Measurements from ENCODE around the gene SP8. TPM values are rescaled to one million over a fixed set of nuclear protein-coding genes. Genes with fewer than 3 reads are reported as not detected.

The SP8 gene
- total and polyA plus RNA-seq, 9 donors = 0.18 TPM; not detected in 8

DNA sequence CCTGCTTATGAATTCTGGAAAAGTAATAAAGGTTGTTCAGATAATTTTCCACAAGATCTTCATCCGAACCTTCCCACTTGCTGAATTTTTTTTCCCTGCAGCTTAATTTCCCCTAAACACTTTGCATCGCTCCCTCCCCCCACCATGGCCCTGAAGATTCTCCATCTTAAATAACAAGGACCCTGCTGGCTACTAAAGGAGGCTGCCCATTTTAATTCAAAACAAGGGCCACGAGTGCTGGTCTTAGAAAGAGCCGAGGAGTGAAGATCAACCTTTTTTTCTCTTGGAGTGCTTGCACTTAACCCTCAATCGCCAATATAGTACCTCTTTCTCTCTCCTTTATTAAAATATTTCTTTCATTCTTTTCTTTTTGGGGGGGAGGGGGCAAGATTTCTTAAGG lies 9.2 kb upstream of the SP8 start:
- intact Hi-C loops (cut with DNase I) = no loop called here
- H3K27me3 ChIP-seq = no peaks in the 10 kb centered on the region
- H3K36me3 ChIP-seq = no peaks in the 10 kb centered on the region
- peaks cover 4% of the 10 kb centered on the region for H3K4me1 ChIP-seq (ENCODE audit: insufficient read depth)
- H3K9me3 ChIP-seq = peaks cover 0 to 4% of the 10 kb centered on the region in 2 donors
- H3K4me3 ChIP-seq = no peak overlapping the region
- 9 to 12% (median 11%) methylated on average over 5 of the region's 5 CpGs for WGBS, 3 donors
- no peak for DNase-seq
- TF ChIP-seq, protein P1, sequence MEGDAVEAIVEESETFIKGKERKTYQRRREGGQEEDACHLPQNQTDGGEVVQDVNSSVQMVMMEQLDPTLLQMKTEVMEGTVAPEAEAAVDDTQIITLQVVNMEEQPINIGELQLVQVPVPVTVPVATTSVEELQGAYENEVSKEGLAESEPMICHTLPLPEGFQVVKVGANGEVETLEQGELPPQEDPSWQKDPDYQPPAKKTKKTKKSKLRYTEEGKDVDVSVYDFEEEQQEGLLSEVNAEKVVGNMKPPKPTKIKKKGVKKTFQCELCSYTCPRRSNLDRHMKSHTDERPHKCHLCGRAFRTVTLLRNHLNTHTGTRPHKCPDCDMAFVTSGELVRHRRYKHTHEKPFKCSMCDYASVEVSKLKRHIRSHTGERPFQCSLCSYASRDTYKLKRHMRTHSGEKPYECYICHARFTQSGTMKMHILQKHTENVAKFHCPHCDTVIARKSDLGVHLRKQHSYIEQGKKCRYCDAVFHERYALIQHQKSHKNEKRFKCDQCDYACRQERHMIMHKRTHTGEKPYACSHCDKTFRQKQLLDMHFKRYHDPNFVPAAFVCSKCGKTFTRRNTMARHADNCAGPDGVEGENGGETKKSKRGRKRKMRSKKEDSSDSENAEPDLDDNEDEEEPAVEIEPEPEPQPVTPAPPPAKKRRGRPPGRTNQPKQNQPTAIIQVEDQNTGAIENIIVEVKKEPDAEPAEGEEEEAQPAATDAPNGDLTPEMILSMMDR (IDR thresholded peaks at IDR 0.05) = no peak
- TF ChIP-seq POLR2A (IDR thresholded peaks at IDR 0.05) (no peak), EP300 (IDR thresholded peaks at IDR 0.05) (no peak)
- H3K27ac ChIP-seq = no peak overlapping the region

DNA sequence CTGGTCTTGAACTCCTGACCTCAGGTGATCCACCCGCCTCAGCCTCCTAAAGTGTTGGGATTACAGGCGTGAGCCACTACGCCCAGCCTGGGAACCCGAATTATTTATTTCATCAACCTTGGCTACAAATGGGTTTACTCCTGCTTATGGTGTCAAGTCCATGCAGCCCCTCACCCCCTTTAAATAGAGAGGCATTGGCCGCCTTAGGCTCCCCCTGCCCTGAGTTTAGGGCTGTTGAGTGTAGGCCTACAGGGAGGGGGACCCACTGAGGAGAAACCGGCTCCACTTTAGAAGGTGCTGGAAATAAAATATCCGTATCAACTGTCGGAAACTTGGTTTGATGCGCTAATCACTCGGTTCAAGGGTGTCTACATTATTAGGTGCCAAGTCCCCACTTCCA lies 8.7 kb upstream of the SP8 start:
- H3K4me3 ChIP-seq = no peak overlapping the region
- peaks cover 0 to 4% of the 10 kb centered on the region in 2 donors for H3K9me3 ChIP-seq
- peaks cover 4% of the 10 kb centered on the region for H3K4me1 ChIP-seq (ENCODE audit: insufficient read depth)
- intact Hi-C loops (cut with DNase I) = no loop called here
- H3K36me3 ChIP-seq = no peaks in the 10 kb centered on the region
- DNase-seq = no peak
- H3K27ac ChIP-seq = no peak overlapping the region
- H3K27me3 ChIP-seq = no peaks in the 10 kb centered on the region
- 12 to 17% (median 15%) methylated on average over 10 of the region's 10 CpGs for WGBS, 3 donors
- TF ChIP-seq EP300 (IDR thresholded peaks at IDR 0.05) (no peak), POLR2A (IDR thresholded peaks at IDR 0.05) (no peak)
- TF ChIP-seq, protein P1 (IDR thresholded peaks at IDR 0.05) = no peak

GRCh38 chr7:20794676-20795075 lies 8.0 kb upstream of the SP8 start:
- Histone ChIP-seq H3K27me3 (no peaks in the 10 kb centered on the region), H3K4me1 (ENCODE audit: insufficient read depth) (peaks cover 4% of the 10 kb centered on the region), H3K36me3 (no peaks in the 10 kb centered on the region), H3K9me3 (peaks cover 0 to 4% of the 10 kb centered on the region in 2 donors), H3K4me3 (no peak overlapping the region), H3K27ac (no peak overlapping the region)
- 11 to 13% (median 11%) methylated on average over 13 of the region's 13 CpGs for WGBS, 3 donors
- DNase-seq = no peak
- intact Hi-C loops (cut with DNase I) = no loop called here
- TF ChIP-seq, protein P1 (IDR thresholded peaks at IDR 0.05) = no peak
- TF ChIP-seq EP300 (IDR thresholded peaks at IDR 0.05) = no peak

DNA sequence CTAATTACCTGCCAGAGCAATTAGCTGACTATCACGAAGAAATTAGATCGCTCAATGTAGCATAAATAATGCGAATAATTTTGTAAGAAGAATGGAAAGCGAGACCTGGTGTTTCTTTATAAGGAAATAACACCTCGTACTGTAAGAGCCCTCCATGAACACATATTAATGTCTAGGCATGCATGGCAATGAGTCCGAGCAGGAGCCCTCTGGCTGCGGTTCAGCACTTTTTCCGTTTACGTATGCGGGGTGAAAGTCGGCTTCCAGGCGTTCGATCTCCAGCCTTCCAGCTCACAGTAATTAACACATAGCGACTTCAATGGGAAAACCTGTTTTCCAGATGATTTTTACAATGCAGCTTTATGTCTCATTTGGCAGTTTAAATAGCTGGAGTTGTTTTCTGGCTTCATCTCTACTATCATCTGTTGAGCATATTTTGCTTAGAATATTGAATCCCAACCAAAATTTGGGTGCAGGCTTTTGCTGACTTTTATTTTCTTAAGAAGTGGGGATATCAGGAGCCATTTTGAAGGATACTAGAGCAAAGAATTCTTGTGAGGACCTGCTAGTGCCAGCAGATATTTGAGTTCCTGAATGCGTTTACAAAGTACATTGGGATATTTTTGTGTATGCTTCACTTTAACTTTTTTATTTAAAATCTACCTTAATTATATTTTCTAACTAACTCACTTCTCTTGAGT lies 7.2 kb upstream of the SP8 start:
- 10 to 12% (median 11%) methylated on average over 15 of the region's 15 CpGs for WGBS, 3 donors
- Histone ChIP-seq H3K36me3 (no peaks in the 10 kb centered on the region), H3K4me3 (no peak overlapping the region), H3K27ac (no peak overlapping the region), H3K9me3 (peaks cover 0 to 4% of the 10 kb centered on the region in 2 donors), H3K27me3 (no peaks in the 10 kb centered on the region), H3K4me1 (ENCODE audit: insufficient read depth) (peaks cover 4% of the 10 kb centered on the region)
- TF ChIP-seq POLR2A (IDR thresholded peaks at IDR 0.05) (no peak), EP300 (IDR thresholded peaks at IDR 0.05) (no peak)
- TF ChIP-seq, protein P1 (IDR thresholded peaks at IDR 0.05) = no peak
- DNase-seq = no peak
- intact Hi-C loops (cut with DNase I) = no loop called here

Data from ovary (tissue), 9 donors.